Left lobe of liver (tissue), 2 donors: ENCODE results near the gene PPP1R3G. TPM values are rescaled to one million over a fixed set of nuclear protein-coding genes. Genes with fewer than 3 reads are reported as not detected.

Source experiments
- ATAC-seq: fragments of 200-7000 bp; cut with Tn5 transposase; one replicate; pipeline ENCODE4 v1.9.1; 2020; ENCODE audit warnings: mild to moderate bottlenecking, moderate library complexity
- DNase-seq: peaks from one replicate; pipeline ENCODE4 v3.0.0-alpha.2; 2020; ENCODE audit warnings: low spot score
- total RNA-seq: library from RNA; stranded (reverse); gene quantifications from one replicate; pipeline ENCODE4 v1.2.1, GENCODE V29; 2021
- donor health status: DM: no; HTN: no; CAD: no; lungs with moderate emphysema.
- donor health status: DM: no; HTN: yes; CAD: no.

PPP1R3G gene
- total RNA-seq, 1 donor from 2014 or later: 0.40 TPM

- DNase-seq: no peak
- no peak for ATAC-seq
Observed at GRCh38 chr6:5136851-5137250, 51.7 kb downstream of the PPP1R3G start.

Other genes starting within 250 kb of the PPP1R3G start
- 3.5 TPM for gene RPP40, start 81.3 kb upstream of the PPP1R3G start, total RNA-seq
- 7.7 TPM for gene LYRM4, start 175.6 kb downstream of the PPP1R3G start, total RNA-seq
- 10.0 TPM for gene FARS2, start 176.2 kb downstream of the PPP1R3G start, total RNA-seq